ENCODE results near the gene KRTAP16-1. TPM values are rescaled to one million over a fixed set of nuclear protein-coding genes. Genes with fewer than 3 reads are reported as not detected.

Gene KRTAP16-1
- total RNA-seq, 3 donors from 2014 or later (not counting 1 experiment from before 2014, with no cell fraction given), result 0.16 to 0.23 (median 0.23) TPM

GRCh38 chr17:41264599-41264998, 44.5 kb downstream of the KRTAP16-1 start:
- Histone ChIP-seq H3K4me3 (ENCODE audit: low read length) (no peak overlapping the region), H3K4me1 (ENCODE audit: control insufficient read depth, insufficient read depth, low read length) (no peaks in the 10 kb centered on the region), H3K27me3 (ENCODE audit: control insufficient read depth, insufficient read depth, low read length) (peaks cover 2% of the 10 kb centered on the region), H3K9me3 (ENCODE audit: control insufficient read depth, insufficient read depth, low read length) (no peaks in the 10 kb centered on the region), H3K27ac (ENCODE audit: low read length) (no peak overlapping the region), H3K36me3 (ENCODE audit: control insufficient read depth, insufficient read depth, low read length) (no peaks in the 10 kb centered on the region)
- DNase-seq, result peak in 1 of 2 donors; percentile 1
- no peak overlapping the region for H3K27ac Mint-ChIP-seq
- no peaks in the 10 kb centered on the region for H3K9me3 Mint-ChIP-seq
- H3K36me3 Mint-ChIP-seq, result no peaks in the 10 kb centered on the region
- no peak for ATAC-seq
- intact Hi-C loops (cut with micrococcal nuclease), result loop anchor here (1.0 kb wide), 1 partner anchor 12 kb away; no protein-coding TSS in a partner anchor
- TF ChIP-seq CTCF (IDR thresholded peaks at IDR 0.05), result no peak
- H3K4me1 Mint-ChIP-seq, result no peaks in the 10 kb centered on the region
- H3K4me3 Mint-ChIP-seq, result no peak overlapping the region
- 91% methylated on average over 2 of the region's 3 CpGs for WGBS (ENCODE audit: insufficient coverage)
- H3K27me3 Mint-ChIP-seq (ENCODE audit: low read depth in 2 of 2), result peaks cover 45 to 47% of the 10 kb centered on the region in 2 donors

- Mint-ChIP-seq H3K36me3 (no peaks in the 10 kb centered on the region), H3K27ac (no peak overlapping the region), H3K27me3 (ENCODE audit: low read depth in 2 of 2) (peaks cover 38 to 60% of the 10 kb centered on the region in 2 donors), H3K9me3 (no peaks in the 10 kb centered on the region), H3K4me1 (no peaks in the 10 kb centered on the region), H3K4me3 (no peak overlapping the region)
- H3K9me3 ChIP-seq (ENCODE audit: control insufficient read depth, insufficient read depth, low read length), result no peaks in the 10 kb centered on the region
- H3K27me3 ChIP-seq (ENCODE audit: control insufficient read depth, insufficient read depth, low read length), result peaks cover 5% of the 10 kb centered on the region
- H3K4me3 ChIP-seq (ENCODE audit: low read length), result no peak overlapping the region
- 74% methylated on average over 2 of the region's 2 CpGs for WGBS (ENCODE audit: insufficient coverage)
- intact Hi-C loops (cut with micrococcal nuclease), result no loop called here
- TF ChIP-seq CTCF (IDR thresholded peaks at IDR 0.05), result no peak
- H3K27ac ChIP-seq (ENCODE audit: low read length), result no peak overlapping the region
- H3K4me1 ChIP-seq (ENCODE audit: control insufficient read depth, insufficient read depth, low read length), result no peaks in the 10 kb centered on the region
- no peaks in the 10 kb centered on the region for H3K36me3 ChIP-seq (ENCODE audit: control insufficient read depth, insufficient read depth, low read length)
- DNase-seq (no peak), ATAC-seq (no peak)
Observed at GRCh38 chr17:41263212-41263611, 45.9 kb downstream of the KRTAP16-1 start.

GRCh38 chr17:41258406-41258805, 50.7 kb downstream of the KRTAP16-1 start:
- no peak for TF ChIP-seq CTCF (IDR thresholded peaks at IDR 0.05)
- no peaks in the 10 kb centered on the region for H3K4me1 Mint-ChIP-seq
- DNase-seq (no peak), ATAC-seq (no peak)
- no peaks in the 10 kb centered on the region for H3K9me3 Mint-ChIP-seq
- H3K27me3 ChIP-seq (ENCODE audit: control insufficient read depth, insufficient read depth, low read length), result peaks cover 2% of the 10 kb centered on the region
- intact Hi-C loops (cut with micrococcal nuclease), result no loop called here
- no peak overlapping the region for H3K27ac Mint-ChIP-seq
- no peak overlapping the region for H3K4me3 ChIP-seq (ENCODE audit: low read length)
- no peak overlapping the region for H3K4me3 Mint-ChIP-seq
- no peaks in the 10 kb centered on the region for H3K36me3 ChIP-seq (ENCODE audit: control insufficient read depth, insufficient read depth, low read length)
- H3K27me3 Mint-ChIP-seq (ENCODE audit: low read depth in 2 of 2), result peaks cover 33 to 76% of the 10 kb centered on the region in 2 donors
- H3K9me3 ChIP-seq (ENCODE audit: control insufficient read depth, insufficient read depth, low read length), result no peaks in the 10 kb centered on the region
- H3K27ac ChIP-seq (ENCODE audit: low read length), result no peak overlapping the region
- H3K36me3 Mint-ChIP-seq, result no peaks in the 10 kb centered on the region
- no peaks in the 10 kb centered on the region for H3K4me1 ChIP-seq (ENCODE audit: control insufficient read depth, insufficient read depth, low read length)

Other genes with a start within 250 kb of the KRTAP16-1 start
- gene KRTAP2-3, start 249.2 kb downstream of the KRTAP16-1 start, total RNA-seq, result not detected
- not detected for gene KRTAP2-4, start 243.4 kb downstream of the KRTAP16-1 start, total RNA-seq
- gene KRTAP4-7, start 225.2 kb downstream of the KRTAP16-1 start, total RNA-seq, result not detected
- not detected for gene KRTAP4-8, start 211.2 kb downstream of the KRTAP16-1 start, total RNA-seq
- gene KRTAP4-16, start 207.1 kb downstream of the KRTAP16-1 start, total RNA-seq, result not detected
- gene KRTAP4-9, start 203.9 kb downstream of the KRTAP16-1 start, total RNA-seq, result not detected
- not detected for gene KRTAP4-11, start 190.9 kb downstream of the KRTAP16-1 start, total RNA-seq
- gene KRTAP4-12, start 185.1 kb downstream of the KRTAP16-1 start, total RNA-seq, result not detected
- gene KRTAP4-6, start 168.8 kb downstream of the KRTAP16-1 start, total RNA-seq, result not detected
- gene KRTAP4-5, start 159.5 kb downstream of the KRTAP16-1 start, total RNA-seq, result not detected
- not detected for gene KRTAP4-4, start 148.6 kb downstream of the KRTAP16-1 start, total RNA-seq
- gene KRTAP4-3, start 141.1 kb downstream of the KRTAP16-1 start, total RNA-seq, result not detected
- not detected for gene KRTAP4-2, start 131.1 kb downstream of the KRTAP16-1 start, total RNA-seq
- gene KRTAP4-1, start 124.4 kb downstream of the KRTAP16-1 start, total RNA-seq, result not detected
- not detected for gene KRTAP9-1, start 119.4 kb downstream of the KRTAP16-1 start, total RNA-seq
- gene KRTAP9-2, start 82.7 kb downstream of the KRTAP16-1 start, total RNA-seq, result not detected
- not detected for gene KRTAP9-3, start 76.9 kb downstream of the KRTAP16-1 start, total RNA-seq
- not detected for gene KRTAP9-8, start 71.3 kb downstream of the KRTAP16-1 start, total RNA-seq
- gene KRTAP9-4, start 59.6 kb downstream of the KRTAP16-1 start, total RNA-seq, result not detected
- gene KRTAP9-9, start 53.9 kb downstream of the KRTAP16-1 start, total RNA-seq, result not detected
- not detected for gene KRTAP9-6, start 43.9 kb downstream of the KRTAP16-1 start, total RNA-seq
- not detected for gene KRTAP9-7, start 33.6 kb downstream of the KRTAP16-1 start, total RNA-seq
- gene KRTAP29-1, start 6.5 kb downstream of the KRTAP16-1 start, total RNA-seq, result not detected
- gene KRTAP17-1, start 6.4 kb upstream of the KRTAP16-1 start, total RNA-seq, result not detected
- not detected for gene KRT33A, start 41.5 kb upstream of the KRTAP16-1 start, total RNA-seq
- gene KRT33B, start 60.5 kb upstream of the KRTAP16-1 start, total RNA-seq, result not detected
- gene KRT34, start 73.0 kb upstream of the KRTAP16-1 start, total RNA-seq, result not detected
- gene KRT31, start 88.3 kb upstream of the KRTAP16-1 start, total RNA-seq, result not detected
- not detected for gene KRT37, start 115.3 kb upstream of the KRTAP16-1 start, total RNA-seq
- not detected for gene KRT38, start 131.7 kb upstream of the KRTAP16-1 start, total RNA-seq
- gene KRT32, start 158.1 kb upstream of the KRTAP16-1 start, total RNA-seq, result not detected
- not detected for gene KRT35, start 171.8 kb upstream of the KRTAP16-1 start, total RNA-seq
- not detected for gene KRT36, start 180.6 kb upstream of the KRTAP16-1 start, total RNA-seq
- not detected for gene KRT13, start 196.3 kb upstream of the KRTAP16-1 start, total RNA-seq
- gene KRT15, start 209.6 kb upstream of the KRTAP16-1 start, total RNA-seq, result not detected
- gene KRT19, start 219.0 kb upstream of the KRTAP16-1 start, total RNA-seq, result not detected